SK-N-MC (cell line): ENCODE results near the gene GSTM5.
"Not testable (repeated sequence)": the region's sequence is repeated elsewhere in the genome, so short reads cannot be mapped to it uniquely, and the experiment has no call there.

Source experiments
- EZH2 ChIP-seq: fragments of 200-600 bp; sonication (generic); IDR thresholded peaks from one replicate; pipeline ENCODE4 v1.6.1; 2017; ENCODE audit warnings: antibody characterized with exemption
- POLR2AphosphoS5 ChIP-seq: IDR thresholded peaks from 2 replicates; pipeline ENCODE4 v1.6.1; 2012; ENCODE audit warnings: mild to moderate bottlenecking, low read depth, low read length, borderline replicate concordance

- TF ChIP-seq POLR2AphosphoS5, EZH2: not testable (repeated sequence)
Observed at GRCh38 chr1:109687109-109687508, 24.9 kb upstream of the GSTM5 start.
